Measurements from ENCODE around the gene BTG2.

The BTG2 gene

DNA sequence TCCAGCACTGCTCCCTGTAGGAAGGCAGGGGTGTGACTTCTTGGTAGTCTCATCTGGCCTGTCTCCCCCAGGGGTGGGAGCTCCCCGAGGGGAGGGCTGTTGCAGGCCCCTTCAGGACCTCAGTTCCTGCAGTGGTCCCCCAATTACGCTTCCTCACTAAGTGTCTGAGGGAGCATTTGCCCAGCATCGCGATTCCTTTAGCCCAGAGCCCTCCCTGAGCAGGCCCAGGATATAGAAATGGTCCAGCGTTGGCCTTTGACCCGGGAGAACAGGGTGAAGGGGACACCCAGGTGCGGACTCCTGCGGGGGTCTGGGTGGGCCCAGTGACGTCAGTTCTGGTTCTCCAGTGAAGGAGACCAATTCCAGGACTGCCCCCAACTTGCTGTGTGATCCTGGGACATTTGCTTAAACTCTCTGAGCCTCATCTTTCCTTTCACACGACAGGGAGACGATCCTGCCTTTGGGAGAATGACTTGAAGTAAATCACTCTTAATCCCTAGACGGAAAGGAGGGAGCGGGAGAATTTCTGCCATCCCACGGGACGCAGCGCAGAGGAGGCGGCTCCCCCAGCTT is 32.6 kb upstream of the BTG2 start:
- peak overlapping the region; percentile 69 for H3K4me3 Mint-ChIP-seq
- peak overlapping the region; percentile 88 for H3K27ac Mint-ChIP-seq
- peaks cover 57% of the 10 kb centered on the region for H3K4me1 Mint-ChIP-seq (ENCODE audit: low read depth)
- H3K27me3 Mint-ChIP-seq: no peaks in the 10 kb centered on the region
- DNase-seq: no peak
- H3K9me3 Mint-ChIP-seq: no peaks in the 10 kb centered on the region
- H3K36me3 Mint-ChIP-seq (ENCODE audit: low read depth): no peaks in the 10 kb centered on the region

DNA sequence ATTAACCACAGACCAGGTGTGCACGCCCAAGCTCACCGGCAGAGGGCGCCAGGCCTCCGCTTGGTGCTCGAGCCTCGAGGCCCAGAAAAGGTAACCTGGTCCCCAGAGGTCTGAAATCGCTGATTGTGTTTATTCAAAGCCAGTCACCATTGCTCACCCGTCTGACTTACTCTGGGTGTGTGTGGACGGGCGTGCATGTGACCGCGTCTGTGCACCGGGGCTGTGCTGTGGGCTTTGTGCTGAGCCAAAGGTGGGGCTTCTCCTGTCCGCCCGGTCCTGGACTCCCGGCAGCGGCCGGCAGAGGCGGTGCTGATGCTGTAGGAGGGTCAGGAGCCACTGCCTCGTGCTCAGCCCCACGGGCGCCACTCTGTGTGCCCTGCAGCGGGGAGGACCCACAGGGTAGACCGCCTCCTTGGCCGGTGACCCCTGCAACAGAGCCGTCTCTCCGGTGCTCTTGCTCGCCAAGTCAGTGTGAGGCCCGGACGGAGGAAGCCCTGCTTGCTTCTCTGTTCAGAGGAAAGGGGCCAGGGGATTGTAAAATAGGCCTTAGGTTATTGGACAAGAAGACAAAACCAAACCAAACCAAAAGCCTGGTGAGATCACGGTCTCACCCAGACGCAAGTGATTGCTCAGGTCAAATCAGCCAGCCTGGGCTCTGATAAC is 32.0 kb upstream of the BTG2 start:
- peak overlapping the region; percentile 69 for H3K4me3 Mint-ChIP-seq
- peaks cover 59% of the 10 kb centered on the region for H3K4me1 Mint-ChIP-seq (ENCODE audit: low read depth)
- no peaks in the 10 kb centered on the region for H3K36me3 Mint-ChIP-seq (ENCODE audit: low read depth)
- H3K27me3 Mint-ChIP-seq: no peaks in the 10 kb centered on the region
- H3K9me3 Mint-ChIP-seq: no peaks in the 10 kb centered on the region
- peak overlapping the region; percentile 88 for H3K27ac Mint-ChIP-seq
- DNase-seq: peak; percentile 94

DNA sequence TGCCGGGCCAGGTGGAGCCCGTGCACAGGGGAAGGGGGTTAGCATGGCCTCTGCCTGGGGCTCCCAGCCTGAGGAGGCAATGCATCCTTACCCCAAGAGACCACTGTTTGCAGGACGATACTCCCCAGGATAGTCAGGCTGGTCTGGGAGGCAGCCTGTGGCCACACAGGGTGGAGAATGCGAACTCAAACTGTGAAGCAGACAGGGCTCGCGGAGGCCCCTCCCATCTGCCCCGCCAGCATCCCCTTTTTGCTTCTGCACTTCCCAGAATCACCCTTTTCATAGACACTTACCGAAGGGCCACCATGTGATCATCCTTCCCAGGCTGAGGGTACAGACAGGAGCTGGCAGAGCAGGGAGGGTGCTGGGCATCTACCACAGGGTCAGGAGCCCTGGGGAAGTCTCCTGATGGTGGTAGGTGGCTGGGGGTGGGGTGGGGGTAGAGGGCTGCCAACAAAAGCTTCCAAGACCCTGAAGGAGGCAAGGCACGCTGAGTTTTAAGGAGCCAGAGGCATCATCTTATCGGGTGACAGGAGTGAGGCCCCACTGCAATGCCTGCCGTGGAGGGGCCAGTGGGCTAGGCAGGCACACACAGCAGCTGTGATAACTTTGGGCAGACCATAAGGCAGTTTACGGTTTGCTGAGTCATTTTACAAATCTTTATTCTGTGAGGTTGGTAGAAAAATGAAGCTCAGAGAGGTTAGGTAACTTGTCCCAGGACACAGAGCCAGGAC is 31.3 kb upstream of the BTG2 start:
- H3K9me3 Mint-ChIP-seq: no peaks in the 10 kb centered on the region
- H3K36me3 Mint-ChIP-seq (ENCODE audit: low read depth): no peaks in the 10 kb centered on the region
- no peaks in the 10 kb centered on the region for H3K27me3 Mint-ChIP-seq
- peak overlapping the region; percentile 69 for H3K4me3 Mint-ChIP-seq
- no peak for DNase-seq
- H3K4me1 Mint-ChIP-seq (ENCODE audit: low read depth): peaks cover 66% of the 10 kb centered on the region
- peak overlapping the region; percentile 88 for H3K27ac Mint-ChIP-seq

DNA sequence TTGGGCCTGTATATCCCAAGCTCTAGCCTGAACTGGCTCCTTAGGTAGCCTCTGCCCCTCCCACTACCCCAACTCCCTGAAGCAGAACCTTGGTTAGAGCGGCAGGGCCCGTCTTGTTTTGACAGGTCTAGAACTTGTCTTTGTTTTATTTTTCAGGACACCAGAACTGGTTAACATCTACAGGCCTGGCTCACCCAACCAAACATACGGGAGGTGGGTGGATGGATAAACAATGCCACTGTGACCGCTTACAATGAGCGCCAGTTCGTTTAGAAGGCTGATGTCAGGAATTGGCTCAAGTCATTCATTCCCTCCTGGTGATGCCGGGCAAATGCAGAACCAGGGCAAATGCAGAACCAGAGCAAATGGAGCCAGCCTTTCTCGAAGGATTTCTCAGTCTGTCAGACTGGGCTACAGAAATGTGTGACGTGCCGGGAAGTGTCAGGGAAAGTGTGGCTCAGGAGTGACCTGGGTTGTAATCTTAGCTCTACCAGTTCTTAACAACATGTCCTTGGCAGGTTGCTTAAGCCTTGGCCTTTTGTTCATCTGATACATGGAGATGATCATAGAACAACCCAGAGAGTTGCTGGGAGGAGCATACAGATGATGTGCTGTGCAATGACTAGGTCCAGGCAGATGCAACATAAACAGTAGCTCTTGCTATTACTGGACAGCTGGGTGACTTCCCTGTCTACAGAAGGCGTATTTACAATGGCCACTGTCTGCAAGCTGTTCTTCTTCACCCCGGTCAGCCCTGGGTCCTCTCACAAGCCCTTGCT is 30.5 kb upstream of the BTG2 start:
- DNase-seq: no peak

DNA sequence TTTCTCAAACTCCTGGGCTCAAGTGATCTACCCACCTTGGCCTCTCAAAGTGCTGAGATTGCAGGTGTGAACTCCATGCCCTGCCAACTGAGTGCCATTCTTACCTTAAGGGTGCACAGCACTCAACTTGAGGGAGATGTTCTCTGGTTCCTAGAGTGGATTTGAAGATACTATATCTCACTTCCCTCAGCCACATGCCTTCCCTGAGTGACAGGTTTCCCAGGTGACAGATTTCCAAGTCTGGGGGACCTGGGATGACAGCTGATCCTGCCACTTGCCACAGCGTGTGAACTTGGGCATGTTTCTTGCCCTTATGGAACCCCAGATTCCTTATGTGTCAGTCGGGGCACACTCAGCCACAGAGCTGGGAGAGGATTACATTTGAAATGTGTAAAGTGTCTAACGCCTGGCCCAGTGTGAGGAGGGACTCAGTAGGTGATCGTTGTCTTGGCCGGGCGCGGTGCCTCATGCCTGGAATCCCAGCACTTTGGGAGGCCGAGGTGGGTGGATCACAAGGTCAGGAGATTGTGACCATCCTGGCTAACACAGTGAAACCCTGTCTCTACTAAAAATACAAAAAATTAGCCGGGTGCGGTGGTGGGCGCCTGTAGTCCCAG is 29.6 kb upstream of the BTG2 start:
- Mint-ChIP-seq H3K36me3 (ENCODE audit: low read depth) (no peaks in the 10 kb centered on the region), H3K4me3 (no peak overlapping the region), H3K9me3 (no peaks in the 10 kb centered on the region), H3K27me3 (no peaks in the 10 kb centered on the region), H3K27ac (no peak overlapping the region), H3K4me1 (ENCODE audit: low read depth) (peaks cover 70% of the 10 kb centered on the region)
- DNase-seq: no peak

More for the DNA sequence above, 30.5 kb upstream of the BTG2 start:
- no peaks in the 10 kb centered on the region for H3K36me3 Mint-ChIP-seq (ENCODE audit: low read depth)
- no peaks in the 10 kb centered on the region for H3K9me3 Mint-ChIP-seq
- H3K4me1 Mint-ChIP-seq (ENCODE audit: low read depth): peaks cover 68% of the 10 kb centered on the region
- H3K4me3 Mint-ChIP-seq: peak overlapping the region; percentile 69
- H3K27me3 Mint-ChIP-seq: no peaks in the 10 kb centered on the region
- H3K27ac Mint-ChIP-seq: peak overlapping the region; percentile 88

DNA sequence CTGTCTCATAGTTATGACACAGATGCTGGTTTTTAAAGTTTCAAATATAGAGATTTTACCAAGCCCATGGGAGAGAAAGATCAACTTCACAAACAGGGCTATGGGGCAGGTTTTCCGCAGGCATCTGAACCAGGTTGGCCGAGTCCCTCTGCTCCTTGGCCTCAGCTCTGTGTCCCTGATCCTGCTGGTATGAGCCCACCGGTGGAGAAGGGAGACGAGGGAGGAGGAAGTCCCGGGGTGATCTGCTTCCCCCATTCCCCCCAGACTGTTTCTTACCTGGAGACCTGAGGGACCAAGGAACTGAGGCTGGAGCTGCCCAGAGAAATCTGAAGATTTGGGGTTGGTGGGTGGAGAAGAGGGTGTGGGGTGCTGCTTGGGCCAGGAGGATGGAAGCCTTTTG is 28.9 kb upstream of the BTG2 start:
- H3K9me3 Mint-ChIP-seq: no peaks in the 10 kb centered on the region
- H3K27ac Mint-ChIP-seq: peak overlapping the region; percentile 88
- no peaks in the 10 kb centered on the region for H3K27me3 Mint-ChIP-seq
- H3K36me3 Mint-ChIP-seq (ENCODE audit: low read depth): no peaks in the 10 kb centered on the region
- DNase-seq: no peak
- peaks cover 66% of the 10 kb centered on the region for H3K4me1 Mint-ChIP-seq (ENCODE audit: low read depth)
- H3K4me3 Mint-ChIP-seq: no peak overlapping the region

DNA sequence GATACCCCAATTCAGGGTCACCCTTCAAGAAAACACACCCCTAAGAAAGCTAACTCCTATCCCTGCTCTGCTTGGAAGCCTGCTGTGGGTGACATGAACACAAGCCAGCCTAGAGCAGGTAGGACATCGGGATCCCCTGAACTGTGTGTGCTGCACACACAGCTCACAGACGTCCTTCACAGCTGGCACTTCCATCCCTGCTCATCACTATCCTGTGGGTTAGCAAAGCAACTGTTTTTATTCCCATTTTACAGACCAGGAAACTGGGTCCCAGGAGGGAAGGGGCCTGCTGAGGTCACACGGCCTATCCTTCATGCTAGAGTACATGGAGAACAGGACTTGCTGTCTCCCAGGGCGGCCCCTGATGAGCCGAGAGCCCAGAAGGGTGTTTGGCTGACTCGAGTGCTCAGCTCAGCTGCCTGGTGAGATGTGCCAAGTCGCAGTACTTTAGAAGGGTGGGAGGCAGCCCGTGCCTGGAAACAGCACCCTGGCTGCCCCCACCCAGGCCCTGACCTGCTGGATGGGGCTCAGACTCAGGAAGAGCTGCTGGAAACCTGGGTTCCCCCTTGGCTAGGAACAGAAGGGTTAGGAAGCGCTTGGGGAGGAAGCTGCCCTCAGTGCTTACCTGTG is 28.3 kb upstream of the BTG2 start:
- Mint-ChIP-seq H3K36me3 (ENCODE audit: low read depth) (no peaks in the 10 kb centered on the region), H3K4me1 (ENCODE audit: low read depth) (peaks cover 66% of the 10 kb centered on the region)

DNA sequence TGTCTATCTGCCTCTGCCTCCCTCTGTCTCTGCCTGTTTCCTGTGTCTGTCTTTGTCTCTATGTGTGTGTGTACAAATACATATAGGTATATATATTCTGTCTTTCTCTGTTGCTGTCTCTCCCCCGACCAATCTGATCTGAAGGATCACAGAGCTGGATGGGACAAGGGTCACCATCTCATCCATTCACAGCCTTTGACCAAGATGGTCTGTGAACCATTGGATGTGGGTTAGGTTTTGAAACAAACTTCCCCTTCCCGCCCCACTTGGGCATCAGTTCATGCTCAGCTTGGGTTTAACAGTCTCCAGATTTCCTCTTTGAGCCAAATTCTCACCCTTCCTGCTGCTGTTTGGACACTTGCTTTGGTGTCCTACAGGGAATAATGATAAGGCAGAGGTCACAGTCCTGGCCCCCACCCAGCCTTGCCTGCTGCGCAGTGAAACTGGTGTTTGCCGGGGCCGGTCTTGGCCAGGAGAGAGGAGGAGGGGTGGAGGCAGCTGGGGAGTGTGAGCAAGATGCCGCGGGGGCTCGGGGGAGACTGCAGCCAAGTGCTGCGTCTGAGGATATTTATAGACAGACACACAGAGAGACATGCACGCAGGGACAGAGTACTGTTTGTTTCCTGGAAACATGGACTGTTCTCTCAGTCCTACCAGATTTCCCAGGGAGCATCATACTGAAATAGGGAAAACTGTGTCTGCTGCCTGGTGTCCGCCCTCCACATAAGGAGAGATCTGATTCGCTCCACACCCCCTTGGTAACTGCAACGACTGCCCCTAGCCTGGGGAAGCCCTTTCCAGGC is 27.0 kb upstream of the BTG2 start:
- no peaks in the 10 kb centered on the region for H3K27me3 Mint-ChIP-seq
- H3K9me3 Mint-ChIP-seq: no peaks in the 10 kb centered on the region
- H3K4me3 Mint-ChIP-seq: peak overlapping the region; percentile 38
- H3K27ac Mint-ChIP-seq: peak overlapping the region; percentile 88
- no peaks in the 10 kb centered on the region for H3K36me3 Mint-ChIP-seq (ENCODE audit: low read depth)
- peaks cover 68% of the 10 kb centered on the region for H3K4me1 Mint-ChIP-seq (ENCODE audit: low read depth)
- no peak for DNase-seq

More for the DNA sequence above, 28.3 kb upstream of the BTG2 start:
- peak overlapping the region; percentile 23 for H3K4me3 Mint-ChIP-seq
- DNase-seq: peak; percentile 60
- H3K27me3 Mint-ChIP-seq: no peaks in the 10 kb centered on the region
- H3K9me3 Mint-ChIP-seq: no peaks in the 10 kb centered on the region
- H3K27ac Mint-ChIP-seq: peak overlapping the region; percentile 88

DNA sequence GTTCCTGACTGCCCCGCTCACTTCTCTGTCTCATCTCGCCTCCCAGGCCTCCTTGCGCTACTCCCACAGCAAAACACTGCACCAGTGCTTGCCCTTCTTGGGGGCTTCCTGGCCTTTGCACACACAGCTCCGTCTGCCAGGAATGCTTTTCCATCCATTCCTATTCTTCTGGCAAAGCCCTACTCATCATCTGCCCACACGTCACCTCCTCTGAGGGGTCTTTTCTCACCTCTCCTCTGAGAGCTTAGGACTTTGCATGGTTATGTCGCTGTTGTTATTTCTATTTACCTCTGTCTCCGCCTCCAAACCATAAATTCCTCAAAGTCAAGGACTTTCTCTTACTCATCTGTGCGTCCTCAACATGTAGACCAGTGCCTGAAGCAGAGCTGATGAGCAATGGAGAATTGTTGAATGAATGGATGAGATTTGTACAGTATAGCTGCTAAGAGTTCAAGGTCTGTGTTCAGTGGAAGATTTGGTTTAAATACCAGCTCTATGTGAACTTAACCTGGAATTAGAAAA is 26.4 kb upstream of the BTG2 start:
- peaks cover 62% of the 10 kb centered on the region for H3K4me1 Mint-ChIP-seq (ENCODE audit: low read depth)
- H3K27ac Mint-ChIP-seq: peak overlapping the region; percentile 88
- H3K4me3 Mint-ChIP-seq: no peak overlapping the region
- no peak for DNase-seq
- H3K27me3 Mint-ChIP-seq: no peaks in the 10 kb centered on the region
- no peaks in the 10 kb centered on the region for H3K9me3 Mint-ChIP-seq
- no peaks in the 10 kb centered on the region for H3K36me3 Mint-ChIP-seq (ENCODE audit: low read depth)

DNA sequence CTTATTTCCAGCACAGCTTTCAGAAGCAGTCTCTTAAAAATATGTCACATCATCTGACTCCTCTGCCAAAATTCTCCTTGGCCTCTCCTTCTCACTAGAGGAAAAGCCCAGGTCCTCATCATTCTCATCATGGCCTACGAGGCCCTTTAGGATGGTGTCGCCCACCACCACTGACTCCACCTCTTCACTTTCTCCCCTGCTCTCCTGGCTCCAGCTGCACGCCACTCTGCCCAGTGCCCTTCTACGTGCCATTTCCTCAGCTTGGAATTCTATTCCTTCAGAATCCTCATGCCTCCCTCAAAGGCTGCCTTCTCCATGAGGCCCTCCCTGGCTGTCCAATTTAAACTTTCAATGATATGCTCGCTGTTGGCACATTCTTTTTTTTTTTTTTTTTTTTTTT is 25.3 kb upstream of the BTG2 start:
- Mint-ChIP-seq H3K9me3 (no peaks in the 10 kb centered on the region), H3K36me3 (ENCODE audit: low read depth) (no peaks in the 10 kb centered on the region), H3K4me1 (ENCODE audit: low read depth) (peaks cover 52% of the 10 kb centered on the region), H3K27me3 (no peaks in the 10 kb centered on the region), H3K4me3 (no peak overlapping the region), H3K27ac (no peak overlapping the region)
- DNase-seq: no peak

DNA sequence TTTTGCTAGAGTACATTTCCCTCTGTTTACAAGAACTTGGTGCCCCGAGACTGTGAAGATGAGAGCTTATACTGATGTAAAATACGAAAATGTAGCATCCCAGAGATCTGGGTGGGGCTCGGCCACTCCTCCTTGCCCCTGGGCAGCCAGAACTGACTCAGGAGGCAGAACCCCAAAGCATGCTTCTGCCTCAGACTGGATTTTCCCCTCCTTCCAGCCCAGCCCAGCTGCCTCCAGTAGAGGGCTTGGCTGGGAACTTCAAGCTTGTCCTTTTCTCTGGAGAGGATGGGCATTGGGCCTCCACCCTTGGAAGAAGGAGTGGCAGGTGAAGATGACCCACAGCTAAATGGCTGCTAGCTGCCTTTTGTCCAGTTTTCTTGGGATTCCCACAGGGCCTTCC is 24.3 kb upstream of the BTG2 start:
- Mint-ChIP-seq H3K4me1 (ENCODE audit: low read depth) (peaks cover 50% of the 10 kb centered on the region), H3K27me3 (no peaks in the 10 kb centered on the region), H3K4me3 (no peak overlapping the region), H3K27ac (no peak overlapping the region), H3K9me3 (no peaks in the 10 kb centered on the region), H3K36me3 (ENCODE audit: low read depth) (no peaks in the 10 kb centered on the region)
- DNase-seq: no peak

DNA sequence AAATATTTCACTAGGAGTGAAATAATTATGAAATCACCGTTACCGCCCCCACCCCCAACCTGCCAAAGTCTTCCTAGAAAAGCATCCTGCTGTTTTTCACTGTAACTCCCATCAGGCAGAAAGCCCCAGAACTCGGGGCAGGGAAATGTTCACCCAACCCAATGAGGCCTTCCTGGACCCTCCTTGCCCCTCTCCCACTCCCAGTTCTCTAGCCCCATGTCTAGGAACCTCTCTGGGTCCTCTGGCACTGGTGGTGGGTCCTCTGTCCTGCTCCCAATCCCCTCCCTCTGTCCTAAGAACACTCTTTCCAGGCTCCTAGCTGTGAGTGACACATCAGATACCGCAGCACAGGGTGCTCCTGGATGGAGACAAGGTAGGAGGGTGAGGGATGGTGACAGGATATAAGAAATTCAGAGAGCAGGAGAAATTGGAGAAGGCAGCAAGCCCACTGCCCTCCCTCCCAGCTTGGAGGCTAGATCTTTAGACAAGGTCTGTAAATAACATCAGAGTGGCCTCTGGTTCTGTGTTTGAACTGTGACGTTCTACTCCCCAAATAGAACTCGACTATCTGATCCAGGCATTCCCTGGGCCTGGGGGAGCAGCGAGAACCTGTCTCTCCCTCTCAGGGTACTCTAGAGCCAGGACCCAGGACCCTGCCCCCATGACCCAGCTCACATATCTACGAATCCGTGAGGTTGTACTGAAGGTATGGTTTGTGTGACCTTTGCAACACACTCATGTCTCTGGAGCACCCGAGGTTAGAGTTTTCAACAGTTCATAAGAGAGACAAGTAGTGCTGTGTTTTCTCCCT is 23.3 kb upstream of the BTG2 start:
- no peaks in the 10 kb centered on the region for H3K9me3 Mint-ChIP-seq
- peaks cover 53% of the 10 kb centered on the region for H3K4me1 Mint-ChIP-seq (ENCODE audit: low read depth)
- no peak for DNase-seq
- H3K27ac Mint-ChIP-seq: peak overlapping the region; percentile 48
- H3K36me3 Mint-ChIP-seq (ENCODE audit: low read depth): no peaks in the 10 kb centered on the region
- H3K4me3 Mint-ChIP-seq: no peak overlapping the region
- H3K27me3 Mint-ChIP-seq: no peaks in the 10 kb centered on the region

Measured in activated T-cell treated with anti-CD3 and anti-CD28 coated beads, Interleukin-2, amount 50 U/mL, for 24 hours (primary cell).